ENCODE data around the gene TMEM203. TPM values are rescaled to one million over a fixed set of nuclear protein-coding genes. Genes with fewer than 3 reads are reported as not detected.

Gene TMEM203
- total RNA-seq, 1 experiment from 2014 or later: 36.4 TPM

GRCh38 chr9:137159105-137160053 is 46.1 kb downstream of the TMEM203 start:
- CTCF ChIA-PET: no interaction called here
- Histone ChIP-seq H4K20me1 (ENCODE audit: low read length) (no peaks in the 10 kb centered on the region), H3K4me1 (ENCODE audit: insufficient read depth, low read length) (no peaks in the 10 kb centered on the region; the same call in 1 of the 2 replicates), H3K36me3 (ENCODE audit: low read depth, low read length) (no peaks in the 10 kb centered on the region), H3K27ac (ENCODE audit: low read length) (no peak overlapping the region), H3K9me3 (ENCODE audit: low read length) (no peaks in the 10 kb centered on the region), H3K4me2 (ENCODE audit: low read length) (no peak overlapping the region), H2AFZ (ENCODE audit: low read length) (no peak overlapping the region), H3K79me2 (ENCODE audit: low read length) (no peaks in the 10 kb centered on the region), H3F3A (ENCODE audit: low read length, unreplicated experiment) (no peaks in the 10 kb centered on the region), H3K27me3 (ENCODE audit: low read length) (peaks cover 17% of the 10 kb centered on the region), H3K9ac (ENCODE audit: low read length) (no peak overlapping the region), H3K4me3 (ENCODE audit: low read length) (no peak overlapping the region), H3K9me2 (replicated peaks; ENCODE audit: low read length) (no peaks in the 10 kb centered on the region)
- BruUV-seq (replicated peaks): no TSS peak
- no peak for TF ChIP-seq EZH2 (IDR thresholded peaks at IDR 0.05; ENCODE audit: low read length, unreplicated experiment)
- TF ChIP-seq EZH2phosphoT487 (IDR thresholded peaks at IDR 0.05; ENCODE audit: borderline replicate concordance, low read length): no peak
- no peak for TF ChIP-seq CTCF (conservative IDR thresholded peaks at IDR 0.05; ENCODE audit: low read depth, low read length)
- DNase-seq: no peak
- POLR2A ChIA-PET (ENCODE audit: unreplicated experiment): no interaction called here
- ATAC-seq: no peak
- intact Hi-C loops (cut with micrococcal nuclease): no loop called here

- Histone ChIP-seq H3F3A (ENCODE audit: low read length, unreplicated experiment) (no peaks in the 10 kb centered on the region), H3K79me2 (ENCODE audit: low read length) (no peaks in the 10 kb centered on the region), H3K36me3 (ENCODE audit: low read depth, low read length) (no peaks in the 10 kb centered on the region), H3K9me3 (ENCODE audit: low read length) (no peaks in the 10 kb centered on the region), H3K9ac (ENCODE audit: low read length) (no peak overlapping the region), H3K4me3 (ENCODE audit: low read length) (no peak overlapping the region), H4K20me1 (ENCODE audit: low read length) (no peaks in the 10 kb centered on the region), H3K4me2 (ENCODE audit: low read length) (no peak overlapping the region), H3K27me3 (ENCODE audit: low read length) (peaks cover 17% of the 10 kb centered on the region), H3K27ac (ENCODE audit: low read length) (no peak overlapping the region), H2AFZ (ENCODE audit: low read length) (no peak overlapping the region), H3K9me2 (replicated peaks; ENCODE audit: low read length) (no peaks in the 10 kb centered on the region), H3K4me1 (ENCODE audit: insufficient read depth, low read length) (no peaks in the 10 kb centered on the region; the same call in 1 of the 2 replicates)
- no peak for ATAC-seq
- no peak for DNase-seq
- BruUV-seq (replicated peaks): no TSS peak
- ChIA-PET CTCF (no interaction called here), POLR2A (ENCODE audit: unreplicated experiment) (no interaction called here)
- no peak for TF ChIP-seq EZH2 (IDR thresholded peaks at IDR 0.05; ENCODE audit: low read length, unreplicated experiment)
- TF ChIP-seq CTCF (conservative IDR thresholded peaks at IDR 0.05; ENCODE audit: low read depth, low read length): no peak
- TF ChIP-seq EZH2phosphoT487 (IDR thresholded peaks at IDR 0.05; ENCODE audit: borderline replicate concordance, low read length): no peak
- intact Hi-C loops (cut with micrococcal nuclease): no loop called here
Measured at GRCh38 chr9:137158625-137159024, 46.8 kb downstream of the TMEM203 start.

Data from PC-3 (cell line).